ENCODE data around the gene ZNF430. TPM values are rescaled to one million over a fixed set of nuclear protein-coding genes. Genes with fewer than 3 reads are reported as not detected.

ZNF430 gene
- total RNA-seq, 1 donor from 2014 or later, result 2.4 TPM

Other genes with a start within 250 kb of the ZNF430 start
- 0.40 TPM for gene ZNF66, start 244.4 kb upstream of the ZNF430 start, total RNA-seq
- gene ZNF85, start 97.4 kb upstream of the ZNF430 start, total RNA-seq, result 0.50 TPM
- gene ZNF714, start 61.5 kb downstream of the ZNF430 start, total RNA-seq, result 0.58 TPM
- gene ZNF431, start 121.4 kb downstream of the ZNF430 start, total RNA-seq, result 0.70 TPM